ENCODE measurements around the gene FHOD3.

FHOD3 gene

GRCh38 chr18:36578871-36579710 is 281.6 kb downstream of the FHOD3 start:
- no peak for TF ChIP-seq CTCF (IDR thresholded peaks at IDR 0.05; ENCODE audit: insufficient read depth, low read depth, low read length, missing control alignments)
- no peak for DNase-seq (ENCODE audit: low read depth)
- no peak overlapping the region for H3K4me3 ChIP-seq (ENCODE audit: low read depth, low read length)

GRCh38 chr18:36580266-36580665 is 282.8 kb downstream of the FHOD3 start:
- H3K4me3 ChIP-seq (ENCODE audit: low read depth, low read length) = no peak overlapping the region
- DNase-seq (ENCODE audit: low read depth) = no peak
- TF ChIP-seq CTCF (IDR thresholded peaks at IDR 0.05; ENCODE audit: insufficient read depth, low read depth, low read length, missing control alignments) = no peak

DNA sequence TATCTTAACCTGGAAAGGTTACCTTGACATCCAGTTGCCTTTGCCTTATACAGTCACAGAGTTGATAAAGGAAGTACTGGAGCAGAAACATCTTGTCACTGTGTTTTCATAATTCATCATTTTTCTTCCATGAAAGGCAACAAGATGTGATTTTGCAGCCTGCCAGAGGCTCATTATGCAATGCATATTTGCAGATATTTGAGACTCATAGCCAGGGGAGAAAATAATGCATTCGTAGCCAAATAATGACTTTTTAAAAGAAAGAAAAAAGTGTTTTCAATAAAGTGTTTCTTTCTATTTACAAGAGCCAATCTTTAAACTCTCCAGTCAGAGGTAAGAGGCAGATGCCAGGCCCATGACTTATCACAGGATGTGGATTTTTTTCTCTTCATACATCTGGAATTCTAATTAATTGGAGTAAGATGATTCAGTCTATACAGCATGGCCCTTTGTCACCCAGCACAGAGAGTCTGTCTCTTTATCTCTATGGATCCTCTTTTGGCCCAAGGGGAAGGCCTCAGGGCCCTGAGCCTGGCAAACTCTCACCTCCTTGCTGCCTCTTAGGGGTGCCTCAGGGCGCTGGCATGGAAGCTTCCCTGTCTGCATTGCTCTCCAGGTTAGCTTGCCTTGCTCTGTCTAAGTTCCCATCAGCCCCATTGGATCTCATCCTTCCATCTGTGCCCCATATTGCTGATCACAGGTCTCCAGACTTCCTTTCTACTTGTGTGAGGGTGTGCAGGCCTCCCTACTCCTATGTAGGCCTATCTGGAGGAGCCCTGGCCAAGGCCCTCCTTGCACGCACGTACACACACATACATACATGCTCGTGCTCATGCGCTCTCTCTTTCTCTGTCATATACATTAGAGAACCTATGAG is 283.6 kb downstream of the FHOD3 start:
- no peak for TF ChIP-seq CTCF (IDR thresholded peaks at IDR 0.05; ENCODE audit: insufficient read depth, low read depth, low read length, missing control alignments)
- H3K4me3 ChIP-seq (ENCODE audit: low read depth, low read length) = no peak overlapping the region
- no peak for DNase-seq (ENCODE audit: low read depth)

DNA sequence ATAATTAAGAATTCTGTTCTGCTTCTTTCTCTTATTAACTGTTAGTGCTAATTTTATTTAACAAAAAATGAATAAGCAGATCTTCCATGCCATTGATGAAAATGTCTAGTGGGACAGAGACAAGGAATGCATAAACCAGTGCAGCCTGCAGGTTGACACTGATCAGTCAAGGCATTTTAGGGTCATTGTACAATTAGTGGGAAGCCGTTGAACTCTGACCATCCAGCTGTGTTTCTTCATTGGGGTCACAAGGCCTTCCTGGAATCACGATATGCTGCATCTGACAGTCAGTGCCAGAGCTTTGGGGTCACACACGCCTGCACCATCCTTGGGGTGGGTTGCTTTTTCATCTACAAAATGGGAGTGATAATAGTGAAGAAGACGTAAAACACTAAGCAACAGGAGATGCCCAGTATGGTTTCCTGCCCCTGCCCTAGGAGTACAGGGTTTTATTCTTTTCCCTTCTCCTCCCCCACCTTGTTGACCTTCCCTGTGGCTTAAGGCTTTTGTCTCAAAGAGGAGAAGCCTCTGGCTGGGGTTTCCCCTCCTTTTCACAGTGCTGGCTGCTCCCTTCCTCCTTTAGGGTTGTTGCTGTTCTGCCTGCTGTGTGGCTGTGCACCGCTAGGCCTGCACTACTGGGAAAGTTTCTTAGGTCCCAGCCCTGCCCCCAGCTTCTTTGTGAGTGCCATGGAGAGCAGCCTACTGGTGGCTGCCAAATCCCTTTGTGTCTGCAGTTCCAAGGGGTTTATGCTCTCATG is 285.7 kb downstream of the FHOD3 start:
- TF ChIP-seq CTCF (IDR thresholded peaks at IDR 0.05; ENCODE audit: insufficient read depth, low read depth, low read length, missing control alignments) = peak; percentile 30
- peak; percentile 68 for DNase-seq (ENCODE audit: low read depth)
- H3K4me3 ChIP-seq (ENCODE audit: low read depth, low read length) = no peak overlapping the region

DNA sequence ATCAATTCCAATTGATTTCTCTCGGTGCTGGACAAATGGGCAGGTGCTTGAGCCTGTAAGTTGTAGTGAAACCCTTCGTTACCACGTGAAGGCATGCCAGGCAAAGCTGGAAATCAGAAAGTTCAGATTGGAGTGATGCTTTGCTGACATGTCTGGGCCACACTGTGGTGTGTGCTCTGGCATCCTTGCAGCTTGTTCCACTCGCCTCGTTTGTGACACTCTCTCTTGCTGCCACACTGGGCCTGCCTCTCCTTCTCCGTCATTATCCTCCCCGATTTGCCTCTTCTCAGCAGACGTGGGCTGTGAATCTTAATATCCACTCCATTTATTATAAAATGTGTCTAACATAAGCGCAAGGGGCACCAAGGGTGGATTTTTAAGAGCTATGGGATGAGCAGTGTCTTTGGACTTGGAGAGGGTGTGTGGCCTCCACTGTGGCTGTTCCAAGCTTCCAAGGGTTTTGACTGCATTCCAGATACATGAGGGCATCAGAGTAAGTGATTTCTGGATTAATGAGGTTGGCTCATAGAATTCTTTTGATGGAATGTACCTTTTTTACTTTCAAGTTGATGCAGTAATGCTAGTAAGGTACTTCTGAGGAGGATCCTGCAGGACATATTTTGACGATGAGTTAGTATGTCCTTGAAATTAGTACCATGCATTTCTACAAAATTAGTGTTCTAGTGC is 292.5 kb downstream of the FHOD3 start:
- no peak for DNase-seq (ENCODE audit: low read depth)
- H3K4me3 ChIP-seq (ENCODE audit: low read depth, low read length) = no peak overlapping the region
- no peak for TF ChIP-seq CTCF (IDR thresholded peaks at IDR 0.05; ENCODE audit: insufficient read depth, low read depth, low read length, missing control alignments)
